ENCODE results near the gene NUP210L. TPM values are rescaled to one million over a fixed set of nuclear protein-coding genes. Genes with fewer than 3 reads are reported as not detected.

The NUP210L gene
- total and polyA plus RNA-seq, 9 of the 15 experiments (the other 6 are each of a cell fraction or from before 2014, with no cell fraction given): 0.01 to 0.04 TPM; not detected in 7

DNA sequence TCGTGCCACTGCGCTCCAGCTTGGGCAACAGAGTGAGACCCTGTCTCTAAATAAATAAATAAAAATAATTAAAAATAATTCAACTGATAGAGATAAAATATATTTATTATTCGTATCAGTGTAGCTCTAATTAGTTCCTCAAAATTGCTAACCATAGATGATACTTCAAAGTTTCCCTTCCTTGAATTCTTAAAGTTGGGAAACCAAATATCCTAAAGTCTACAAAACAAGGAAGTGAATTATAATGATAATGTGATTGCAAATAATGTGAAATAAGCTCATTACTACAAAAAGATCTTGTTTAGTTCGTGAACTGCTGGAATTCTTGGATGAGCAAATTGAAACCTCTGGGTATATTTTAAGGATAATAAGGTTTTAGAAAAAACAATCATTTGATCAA is 60.5 kb downstream of the NUP210L start:
- no peak for FAIRE-seq
- H3K79me2 ChIP-seq (ENCODE audit: control insufficient read depth, insufficient read depth, low read length): no peaks in the 10 kb centered on the region
- TF ChIP-seq ZNF184 (CRISPR knock-in tag; IDR thresholded peaks at IDR 0.05): no peak
- TF ChIP-seq KAT7 (CRISPR knock-in tag; IDR thresholded peaks at IDR 0.05; ENCODE audit: borderline replicate concordance): no peak
- TF ChIP-seq, protein P1, sequence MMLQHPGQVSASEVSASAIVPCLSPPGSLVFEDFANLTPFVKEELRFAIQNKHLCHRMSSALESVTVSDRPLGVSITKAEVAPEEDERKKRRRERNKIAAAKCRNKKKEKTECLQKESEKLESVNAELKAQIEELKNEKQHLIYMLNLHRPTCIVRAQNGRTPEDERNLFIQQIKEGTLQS (IDR thresholded peaks at IDR 0.05): no peak
- TF ChIP-seq, protein P1 (CRISPR knock-in tag; conservative IDR thresholded peaks at IDR 0.05): no peak
- no peak for TF ChIP-seq MXI1 (IDR thresholded peaks at IDR 0.05; ENCODE audit: low read depth, low read length)
- TF ChIP-seq SAP30 (IDR thresholded peaks at IDR 0.05; ENCODE audit: borderline replicate concordance, insufficient read depth, low read depth, low read length, poor library complexity, severe bottlenecking): no peak
- TF ChIP-seq CBX5 (IDR thresholded peaks at IDR 0.05; ENCODE audit: borderline replicate concordance, low read depth): no peak
- no peak for TF ChIP-seq PPARD (CRISPR knock-in tag; IDR thresholded peaks at IDR 0.05)
- TF ChIP-seq PRPF4 (IDR thresholded peaks at IDR 0.05; ENCODE audit: insufficient read depth, low read depth, low read length, poor library complexity, severe bottlenecking): no peak
- no peak for TF ChIP-seq KLF6 (CRISPR knock-in tag; IDR thresholded peaks at IDR 0.05; ENCODE audit: borderline replicate concordance)
- TF ChIP-seq, protein P2, sequence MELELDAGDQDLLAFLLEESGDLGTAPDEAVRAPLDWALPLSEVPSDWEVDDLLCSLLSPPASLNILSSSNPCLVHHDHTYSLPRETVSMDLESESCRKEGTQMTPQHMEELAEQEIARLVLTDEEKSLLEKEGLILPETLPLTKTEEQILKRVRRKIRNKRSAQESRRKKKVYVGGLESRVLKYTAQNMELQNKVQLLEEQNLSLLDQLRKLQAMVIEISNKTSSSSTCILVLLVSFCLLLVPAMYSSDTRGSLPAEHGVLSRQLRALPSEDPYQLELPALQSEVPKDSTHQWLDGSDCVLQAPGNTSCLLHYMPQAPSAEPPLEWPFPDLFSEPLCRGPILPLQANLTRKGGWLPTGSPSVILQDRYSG (tag; conservative IDR thresholded peaks at IDR 0.05; ENCODE audit: low read depth): no peak
- no peak for TF ChIP-seq SMARCE1 (IDR thresholded peaks at IDR 0.05)
- no peak for TF ChIP-seq GATA2 (CRISPR knock-in tag; IDR thresholded peaks at IDR 0.05)
- TF ChIP-seq FOXA1 (IDR thresholded peaks at IDR 0.05; ENCODE audit: borderline replicate concordance): no peak
- TF ChIP-seq, protein P3, sequence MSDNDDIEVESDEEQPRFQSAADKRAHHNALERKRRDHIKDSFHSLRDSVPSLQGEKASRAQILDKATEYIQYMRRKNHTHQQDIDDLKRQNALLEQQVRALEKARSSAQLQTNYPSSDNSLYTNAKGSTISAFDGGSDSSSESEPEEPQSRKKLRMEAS (CRISPR knock-in tag; IDR thresholded peaks at IDR 0.05): no peak
- TF ChIP-seq, protein P4, sequence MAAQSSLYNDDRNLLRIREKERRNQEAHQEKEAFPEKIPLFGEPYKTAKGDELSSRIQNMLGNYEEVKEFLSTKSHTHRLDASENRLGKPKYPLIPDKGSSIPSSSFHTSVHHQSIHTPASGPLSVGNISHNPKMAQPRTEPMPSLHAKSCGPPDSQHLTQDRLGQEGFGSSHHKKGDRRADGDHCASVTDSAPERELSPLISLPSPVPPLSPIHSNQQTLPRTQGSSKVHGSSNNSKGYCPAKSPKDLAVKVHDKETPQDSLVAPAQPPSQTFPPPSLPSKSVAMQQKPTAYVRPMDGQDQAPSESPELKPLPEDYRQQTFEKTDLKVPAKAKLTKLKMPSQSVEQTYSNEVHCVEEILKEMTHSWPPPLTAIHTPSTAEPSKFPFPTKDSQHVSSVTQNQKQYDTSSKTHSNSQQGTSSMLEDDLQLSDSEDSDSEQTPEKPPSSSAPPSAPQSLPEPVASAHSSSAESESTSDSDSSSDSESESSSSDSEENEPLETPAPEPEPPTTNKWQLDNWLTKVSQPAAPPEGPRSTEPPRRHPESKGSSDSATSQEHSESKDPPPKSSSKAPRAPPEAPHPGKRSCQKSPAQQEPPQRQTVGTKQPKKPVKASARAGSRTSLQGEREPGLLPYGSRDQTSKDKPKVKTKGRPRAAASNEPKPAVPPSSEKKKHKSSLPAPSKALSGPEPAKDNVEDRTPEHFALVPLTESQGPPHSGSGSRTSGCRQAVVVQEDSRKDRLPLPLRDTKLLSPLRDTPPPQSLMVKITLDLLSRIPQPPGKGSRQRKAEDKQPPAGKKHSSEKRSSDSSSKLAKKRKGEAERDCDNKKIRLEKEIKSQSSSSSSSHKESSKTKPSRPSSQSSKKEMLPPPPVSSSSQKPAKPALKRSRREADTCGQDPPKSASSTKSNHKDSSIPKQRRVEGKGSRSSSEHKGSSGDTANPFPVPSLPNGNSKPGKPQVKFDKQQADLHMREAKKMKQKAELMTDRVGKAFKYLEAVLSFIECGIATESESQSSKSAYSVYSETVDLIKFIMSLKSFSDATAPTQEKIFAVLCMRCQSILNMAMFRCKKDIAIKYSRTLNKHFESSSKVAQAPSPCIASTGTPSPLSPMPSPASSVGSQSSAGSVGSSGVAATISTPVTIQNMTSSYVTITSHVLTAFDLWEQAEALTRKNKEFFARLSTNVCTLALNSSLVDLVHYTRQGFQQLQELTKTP (IDR thresholded peaks at IDR 0.05; ENCODE audit: low read depth in 1 of 2, partially characterized antibody in 2 of 2): no peak
- TF ChIP-seq NR2C1 (IDR thresholded peaks at IDR 0.05): no peak
- no peak for TF ChIP-seq NR2C1 (tag; IDR thresholded peaks at IDR 0.05)

More for the DNA sequence above, 60.5 kb downstream of the NUP210L start:
- H4K20me1 ChIP-seq (replicated peaks; ENCODE audit: control insufficient read depth, insufficient read depth, low read length): no peaks in the 10 kb centered on the region
- H3K36me3 ChIP-seq (ENCODE audit: control insufficient read depth, insufficient read depth, low read length): no peaks in the 10 kb centered on the region
- DNase-seq (ENCODE audit: extremely low read depth in 1 of 4, low spot score in 3 of 4) (no peak), ATAC-seq (no peak)
- H3K4me1 ChIP-seq (replicated peaks in 1 of 2; ENCODE audit: control insufficient read depth in 2 of 2, insufficient read depth in 2 of 2, low read length in 2 of 2): no peaks in the 10 kb centered on the region
- intact Hi-C loops (cut with micrococcal nuclease): no loop called here
- no peaks in the 10 kb centered on the region for H3K9me1 ChIP-seq (ENCODE audit: control insufficient read depth, insufficient read depth, low read length)
- H3K27me3 ChIP-seq (ENCODE audit: control insufficient read depth in 2 of 2, insufficient read depth in 2 of 2, low read length in 2 of 2): peaks cover 0 to 13% of the 10 kb centered on the region in 2 experiments; a peak in 1 of 5 replicates
- no peak overlapping the region for H3K4me2 ChIP-seq (ENCODE audit: insufficient read depth, low read length)
- in situ Hi-C loops (cut with MboI): no loop called here
- no peaks in the 10 kb centered on the region for H3K9me3 ChIP-seq (replicated peaks; ENCODE audit: control insufficient read depth, insufficient read depth, low read depth, low read length)
- no TSS peak for BruUV-seq (replicated peaks)
- ChIA-PET POLR2A (no interaction called here), CTCF (ENCODE audit: low intra/inter-chr PET ratio) (no interaction called here)
- 10% methylated on average over 4 of the region's 4 CpGs for WGBS (ENCODE audit: insufficient coverage, low coverage, missing lambda C conversion rate)
- no peak overlapping the region for H2AFZ ChIP-seq (ENCODE audit: low read depth, low read length)
- no peak overlapping the region for H3K9ac ChIP-seq (ENCODE audit: insufficient read depth in 1 of 2, low read depth in 2 of 2, low read length in 2 of 2)
- no peak overlapping the region for H3K27ac ChIP-seq (ENCODE audit: extremely low read depth, low read depth, low read length)
- no peak overlapping the region for H3K4me3 ChIP-seq

Measured in K562 (cell line).